Urinary bladder (tissue), 4 donors: ENCODE data around the gene CCDC86. TPM values are rescaled to one million over a fixed set of nuclear protein-coding genes. Genes with fewer than 3 reads are reported as not detected.

Source experiments
- DNase-seq: peaks from one replicate; pipeline ENCODE4 v3.0.0-alpha.2; 2015; ENCODE audit errors: extremely low spot score
- H3K27ac ChIP-seq: one replicate; pipeline ENCODE4 v1.5.1; 2013; ENCODE audit warnings: low read depth, mild to moderate bottlenecking, moderate library complexity
- H3K36me3 ChIP-seq: one replicate; pipeline ENCODE4 v1.6.1; 2013; ENCODE audit warnings: mild to moderate bottlenecking, moderate library complexity; ENCODE audit not compliant: insufficient read depth
- H3K4me1 ChIP-seq: one replicate; pipeline ENCODE4 v1.6.1; 2013; ENCODE audit warnings: mild to moderate bottlenecking, moderate library complexity; ENCODE audit not compliant: insufficient read depth
- H3K4me3 ChIP-seq: one replicate; pipeline ENCODE4 v1.5.1; 2013; ENCODE audit warnings: low read depth, low read length
- WGBS: extraction: QIAGEN DNeasy Blood & Tissue Kit; methylation state at CpG from one replicate; pipeline ENCODE4 v1.1.7; 2013; 5-methylcytosine and 5-hydroxymethylcytosine counted together
- polyA plus RNA-seq: library from polyadenylated mRNA; stranded (reverse); fragments of 200-250 nt; gene quantifications from one replicate; pipeline ENCODE4 v1.2.3, GENCODE V29; 2013
- total RNA-seq: library from RNA; depleted of rRNA; stranded (reverse); fragments of >200 nt; gene quantifications from one replicate; pipeline ENCODE4 v1.2.3, GENCODE V29; 2014
- donor health status: healthy with polysubstance abuse.
- donor health status: healthy.

The CCDC86 gene
- total and polyA plus RNA-seq, 2 donors, result 4.5 to 23.4 TPM

DNA sequence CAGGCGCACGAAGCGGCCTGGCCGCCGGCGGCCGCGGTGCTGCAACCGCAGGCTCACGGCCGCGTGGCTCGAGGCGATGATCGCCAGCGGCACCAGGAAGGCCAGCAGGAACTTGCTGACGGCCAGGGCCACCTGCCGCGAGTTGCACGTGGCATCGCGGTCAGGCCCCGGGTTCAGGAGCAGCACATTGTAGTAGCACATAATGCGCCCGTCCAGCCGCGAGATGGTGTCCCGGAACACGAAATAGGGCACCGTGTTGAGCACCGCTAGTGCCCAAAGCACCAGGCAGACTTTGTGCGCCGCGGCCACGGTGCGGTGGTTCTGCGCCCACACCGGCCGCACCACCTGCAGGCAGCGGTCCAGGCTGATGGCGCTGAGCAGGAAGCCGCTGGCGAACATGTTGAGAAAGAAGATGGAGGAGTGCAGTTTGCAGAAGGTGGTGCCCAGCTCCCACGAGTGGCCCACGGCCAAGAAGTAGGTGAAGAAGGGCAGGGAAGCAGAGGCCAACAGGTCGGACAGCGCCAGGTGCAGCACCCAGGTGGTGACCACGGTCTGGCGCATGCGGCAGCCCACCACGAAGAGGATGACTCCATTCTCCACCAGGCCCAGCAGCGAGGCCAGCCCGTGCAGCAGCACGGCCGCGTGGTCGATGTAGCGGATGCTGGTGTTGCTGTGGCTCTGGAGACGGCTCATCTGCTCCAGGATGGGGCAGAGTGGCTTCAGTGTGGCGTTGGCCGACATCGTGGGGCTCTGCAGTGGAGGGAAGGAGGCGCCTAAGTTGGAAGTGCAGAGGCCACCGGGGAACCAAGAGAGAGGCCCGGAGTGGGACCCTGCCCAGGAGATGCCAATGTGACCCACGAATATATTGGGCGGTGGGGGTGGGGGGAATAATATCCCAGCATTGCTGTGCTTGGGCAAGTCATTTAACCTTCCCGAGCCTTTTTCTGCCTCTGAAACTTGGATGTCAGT, 11.4 kb downstream of the CCDC86 start:
- DNase-seq, result no peak
- Histone ChIP-seq H3K27ac (no peak overlapping the region), H3K4me3 (no peak overlapping the region), H3K36me3 (peaks cover 3% of the 10 kb centered on the region), H3K4me1 (no peaks in the 10 kb centered on the region)
- WGBS, result 80% methylated on average over 68 of the region's 68 CpGs

DNA sequence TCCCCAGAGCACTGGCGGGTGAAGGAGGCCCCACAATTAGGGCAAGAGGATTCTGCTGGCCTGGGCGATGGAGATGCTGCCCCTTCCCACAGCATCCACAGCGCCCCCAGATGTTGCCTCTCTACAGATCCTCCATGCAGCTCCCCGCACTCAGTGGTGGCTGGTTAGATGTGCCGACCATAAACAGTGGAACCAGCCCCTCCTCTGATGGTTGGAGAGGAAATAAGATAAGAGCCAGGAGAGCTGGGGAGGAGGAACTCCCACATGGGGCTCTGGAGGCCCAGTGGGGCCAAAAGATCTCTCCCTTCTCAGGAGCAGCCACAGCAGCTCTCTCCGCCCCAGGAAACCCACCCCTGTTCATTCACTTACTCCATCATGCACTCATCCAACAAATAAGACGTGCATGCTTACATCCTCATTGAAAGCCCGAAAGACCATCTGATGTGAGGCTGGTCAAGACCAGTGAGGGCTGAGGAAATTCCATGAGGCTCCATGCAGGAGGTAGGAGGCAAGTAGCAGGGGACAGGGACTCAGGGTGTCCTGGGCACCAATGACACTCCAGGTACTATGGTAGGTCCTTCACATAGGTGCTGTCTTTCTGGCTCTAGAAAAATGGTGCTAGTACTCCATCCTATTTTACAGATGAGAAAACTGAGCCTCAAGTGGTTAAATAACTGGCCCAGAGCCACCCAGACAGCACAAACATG, 12.4 kb downstream of the CCDC86 start:
- DNase-seq, result no peak
- Histone ChIP-seq H3K4me1 (no peaks in the 10 kb centered on the region), H3K4me3 (no peak overlapping the region), H3K36me3 (peaks cover 3% of the 10 kb centered on the region), H3K27ac (no peak overlapping the region)
- 74% methylated on average over 8 of the region's 8 CpGs for WGBS

DNA sequence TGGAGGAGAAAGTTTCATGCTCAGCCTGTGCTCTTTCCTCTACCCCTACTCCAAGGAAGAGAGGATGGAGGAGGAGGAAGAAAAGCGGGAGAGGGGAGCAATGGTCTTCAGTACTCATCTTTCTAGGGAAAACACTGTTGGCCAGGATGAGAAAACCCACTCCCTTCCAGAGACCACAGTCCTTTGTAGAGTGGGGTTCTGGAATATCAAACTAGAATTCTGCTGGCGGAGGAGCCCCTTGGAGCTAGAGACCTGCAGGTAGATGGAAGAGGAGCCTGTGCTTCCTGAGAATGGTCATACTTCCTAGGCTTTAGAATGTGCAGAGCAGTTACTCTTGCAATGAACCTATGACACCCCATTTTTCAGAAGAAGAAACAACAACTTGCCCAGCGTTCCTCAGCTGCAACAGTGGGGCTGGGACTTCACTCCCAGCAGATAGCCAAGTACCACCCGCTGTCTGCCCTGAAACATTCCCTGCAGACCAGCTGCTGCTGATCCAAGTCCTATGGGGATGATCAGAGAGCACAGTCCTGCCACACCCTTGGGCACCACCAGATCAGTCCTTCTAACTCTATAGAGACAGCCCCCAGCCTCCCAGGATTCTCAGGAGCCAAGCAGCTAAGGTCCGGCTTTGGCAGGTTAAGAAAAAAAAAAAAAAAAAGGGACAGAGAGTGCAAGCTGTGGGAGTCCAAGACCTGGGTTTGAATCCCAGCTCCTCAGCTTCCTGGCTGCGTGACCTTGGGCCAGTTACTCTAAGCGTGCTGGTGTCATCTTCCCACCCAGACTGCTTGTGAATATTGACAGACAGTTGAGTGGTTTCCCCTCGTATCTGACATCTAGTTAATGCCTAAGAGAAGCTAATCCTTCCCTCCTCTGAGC, 13.2 kb downstream of the CCDC86 start:
- no peaks in the 10 kb centered on the region for H3K4me1 ChIP-seq
- no peak overlapping the region for H3K4me3 ChIP-seq
- H3K36me3 ChIP-seq, result peaks cover 3% of the 10 kb centered on the region
- WGBS, result 43% methylated on average over 8 of the region's 8 CpGs
- H3K27ac ChIP-seq, result no peak overlapping the region
- no peak for DNase-seq

DNA sequence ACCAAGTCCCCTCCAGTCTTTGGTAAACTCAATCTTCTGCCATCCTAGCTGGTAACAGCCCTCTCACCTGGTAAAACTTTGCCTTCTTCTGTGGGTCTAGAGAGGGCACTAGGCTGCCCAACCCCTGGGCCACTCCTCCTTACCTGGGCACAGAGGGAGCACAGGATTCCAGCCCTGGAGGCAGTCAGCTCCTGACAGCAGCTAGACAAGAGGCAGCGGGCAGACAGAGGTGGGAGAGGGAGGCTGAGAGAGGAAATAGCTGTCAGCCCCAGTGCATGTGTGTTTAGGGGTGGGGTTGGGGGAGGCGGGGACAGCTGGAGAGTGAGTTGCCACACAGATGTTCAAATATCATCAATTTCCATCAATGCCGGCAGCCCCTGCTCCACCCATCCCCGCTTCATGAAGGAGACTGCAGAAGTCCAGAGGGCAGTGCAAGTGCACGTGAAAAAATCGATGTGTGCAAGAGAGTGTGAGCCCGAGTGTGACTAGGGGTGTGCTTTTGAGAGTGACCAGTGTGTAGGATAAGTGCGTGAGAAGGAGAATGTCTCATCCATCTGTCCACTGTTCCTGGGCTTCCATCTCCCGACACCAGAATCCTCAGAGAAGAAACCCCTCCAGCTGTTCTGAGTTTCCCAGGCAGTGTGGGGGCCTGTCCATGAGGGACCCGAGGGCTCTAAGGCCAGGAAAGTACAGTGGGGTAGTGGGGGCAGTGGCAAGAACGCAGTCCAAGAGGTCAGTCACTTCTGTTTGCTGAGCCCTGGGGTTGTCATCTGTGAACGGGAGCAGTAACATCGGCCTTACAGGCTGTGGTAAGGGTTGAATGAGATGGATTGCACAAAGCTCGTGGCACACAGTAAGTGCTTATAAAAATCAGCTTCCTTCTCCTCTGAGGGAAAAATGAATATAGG, 14.1 kb downstream of the CCDC86 start, which contains the start of gene PTGDR2:
Gene PTGDR2 (minus strand): TSS at position 225 of the 908 bp plus-strand sequence. CDS start 2,228 bp downstream, outside the sequence.
- no peak within 1 kb of the TSS for H3K4me3 ChIP-seq
- WGBS, result 53% methylated on average over 14 of the region's 14 CpGs
- no peak for DNase-seq
- H3K4me1 ChIP-seq, result no peaks in the 10 kb centered on the region
- peaks cover under 1% of the 10 kb centered on the region for H3K36me3 ChIP-seq
- H3K27ac ChIP-seq, result no peak within 1 kb of the TSS

DNA sequence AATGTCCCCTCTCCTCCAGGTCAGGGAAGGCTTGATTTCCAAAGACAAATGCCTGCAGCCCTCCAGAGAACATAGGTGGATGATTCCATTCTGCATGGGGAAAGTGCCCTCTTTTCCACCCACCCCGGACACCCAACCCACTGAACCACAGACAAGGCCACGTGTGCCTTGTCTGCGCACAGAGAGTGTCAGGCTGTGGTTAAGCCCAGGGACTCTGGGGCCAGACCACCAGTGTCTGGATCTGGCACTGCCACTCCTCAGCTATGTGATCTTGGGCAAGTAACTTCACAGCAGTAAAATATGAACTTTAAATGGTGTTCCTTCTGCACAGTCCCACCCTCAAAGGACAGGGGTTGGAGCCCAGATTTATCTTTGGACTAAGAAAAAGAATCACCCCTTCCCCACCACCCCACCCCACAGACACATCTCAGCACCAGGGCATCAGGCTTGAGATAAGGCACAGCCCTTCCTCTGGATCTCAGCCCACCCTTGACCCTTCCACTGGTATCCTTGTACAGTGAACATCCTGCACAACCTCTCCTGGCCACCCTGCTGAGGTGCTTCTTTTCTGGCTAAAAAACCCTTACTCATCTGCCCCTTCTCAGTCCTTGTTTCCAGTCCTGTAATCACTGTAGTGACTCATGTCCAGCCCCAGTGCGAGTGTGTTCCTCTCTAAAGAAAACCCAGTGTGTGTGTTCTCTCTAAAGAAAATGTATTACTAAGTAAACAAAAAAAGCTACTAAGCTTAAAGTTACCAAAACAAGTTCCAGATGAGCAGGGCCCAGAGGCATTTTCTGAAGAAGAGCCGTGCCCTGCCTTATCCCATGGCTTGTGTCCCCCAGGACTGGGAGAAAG, 15.7 kb downstream of the CCDC86 start:
- Histone ChIP-seq H3K36me3 (no peaks in the 10 kb centered on the region), H3K27ac (no peak overlapping the region), H3K4me3 (no peak overlapping the region), H3K4me1 (no peaks in the 10 kb centered on the region)
- WGBS, result 82% methylated on average over 5 of the region's 5 CpGs
- no peak for DNase-seq

DNA sequence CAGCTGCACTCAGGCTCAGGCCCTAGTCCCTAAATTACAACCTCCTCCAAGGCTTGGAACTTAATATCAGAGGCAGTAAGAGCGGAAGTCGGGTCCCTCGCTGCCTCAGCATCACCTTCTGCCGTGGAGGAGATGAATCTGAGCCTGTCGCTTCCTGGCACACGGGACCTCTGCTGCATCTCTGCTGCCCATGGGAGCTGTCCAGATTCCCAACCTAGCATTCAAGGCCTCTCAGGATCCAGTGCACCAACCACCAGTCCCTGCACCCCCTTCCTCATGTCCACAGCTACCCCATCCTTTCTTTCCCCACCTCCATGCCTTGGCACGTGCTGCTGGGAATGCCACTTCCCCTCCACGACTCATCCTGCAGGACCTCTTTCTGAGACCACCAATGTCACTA, 16.3 kb downstream of the CCDC86 start:
- Histone ChIP-seq H3K36me3 (no peaks in the 10 kb centered on the region), H3K27ac (no peak overlapping the region), H3K4me1 (no peaks in the 10 kb centered on the region), H3K4me3 (no peak overlapping the region)
- WGBS, result 81% methylated on average over 8 of the region's 8 CpGs
- DNase-seq, result no peak

DNA sequence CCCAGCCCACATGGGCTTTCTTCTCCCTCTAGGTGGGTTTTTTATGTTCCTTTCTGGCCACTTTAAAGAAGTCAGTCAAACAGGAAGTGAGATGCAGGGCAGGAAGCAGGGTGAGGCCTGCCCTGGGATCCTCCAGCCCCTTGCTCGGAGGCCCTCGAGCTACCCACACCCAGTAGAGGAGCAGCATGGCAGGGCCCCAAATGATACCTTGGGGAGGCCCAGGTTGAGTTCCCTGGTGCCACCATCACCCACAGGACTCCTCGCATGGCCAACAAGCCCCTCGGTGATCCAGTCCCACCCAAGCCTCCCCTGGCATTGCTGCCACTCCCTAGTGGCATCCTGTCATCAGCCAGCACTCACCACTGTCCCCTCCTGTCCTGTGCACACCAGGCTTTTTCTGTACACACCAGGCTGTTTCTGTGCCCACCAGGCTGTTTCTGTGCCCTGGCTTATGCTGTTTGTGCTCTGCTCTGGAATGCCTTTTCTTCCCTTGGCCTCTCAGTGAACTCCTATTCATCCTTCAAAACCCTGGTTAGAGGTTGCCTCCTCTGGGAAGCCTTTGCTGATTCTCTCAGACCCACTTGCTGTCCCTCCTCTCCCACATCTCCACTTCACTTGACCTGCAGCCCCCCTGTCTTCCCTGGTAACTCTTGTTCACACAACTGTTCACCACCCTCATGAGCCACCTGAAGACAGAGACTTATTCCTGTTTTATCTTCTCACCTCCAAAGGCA, 17.0 kb downstream of the CCDC86 start:
- no peaks in the 10 kb centered on the region for H3K4me1 ChIP-seq
- no peak overlapping the region for H3K27ac ChIP-seq
- no peak for DNase-seq
- no peaks in the 10 kb centered on the region for H3K36me3 ChIP-seq
- 72% methylated on average over 4 of the region's 4 CpGs for WGBS
- no peak overlapping the region for H3K4me3 ChIP-seq

DNA sequence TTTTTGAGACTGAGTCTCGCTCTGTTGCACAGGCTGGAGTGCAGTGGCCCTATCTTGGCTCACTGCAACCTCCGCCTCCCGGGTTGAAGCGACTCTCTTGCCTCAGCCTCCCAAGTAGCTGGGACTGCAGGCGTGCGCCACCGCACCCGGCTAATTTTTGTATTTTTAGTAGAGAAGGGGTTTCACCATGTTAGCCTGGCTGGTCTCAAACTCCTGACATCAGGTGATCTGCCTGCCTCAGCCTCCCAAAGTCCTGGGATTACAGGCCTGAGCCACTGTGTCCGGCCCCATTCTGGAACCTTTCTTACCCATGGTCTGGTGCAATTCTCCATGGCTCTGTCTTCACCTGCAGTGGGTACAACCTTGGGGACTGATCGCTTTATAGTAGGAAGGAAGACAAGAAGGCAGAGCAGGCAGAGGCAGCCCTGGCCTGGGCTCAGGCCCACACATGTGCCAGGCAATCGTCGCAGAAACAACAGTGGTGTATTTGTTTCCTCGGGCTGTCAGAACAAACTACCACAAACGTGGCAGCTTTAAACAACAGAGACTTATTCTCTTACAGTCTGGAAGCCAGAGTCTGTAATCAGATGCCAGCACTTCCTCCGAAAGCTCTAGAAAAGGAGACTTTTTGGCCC, 17.8 kb downstream of the CCDC86 start:
- no peaks in the 10 kb centered on the region for H3K36me3 ChIP-seq
- no peak overlapping the region for H3K27ac ChIP-seq
- 88% methylated on average over 15 of the region's 15 CpGs for WGBS
- no peak overlapping the region for H3K4me3 ChIP-seq
- no peaks in the 10 kb centered on the region for H3K4me1 ChIP-seq
- no peak for DNase-seq

DNA sequence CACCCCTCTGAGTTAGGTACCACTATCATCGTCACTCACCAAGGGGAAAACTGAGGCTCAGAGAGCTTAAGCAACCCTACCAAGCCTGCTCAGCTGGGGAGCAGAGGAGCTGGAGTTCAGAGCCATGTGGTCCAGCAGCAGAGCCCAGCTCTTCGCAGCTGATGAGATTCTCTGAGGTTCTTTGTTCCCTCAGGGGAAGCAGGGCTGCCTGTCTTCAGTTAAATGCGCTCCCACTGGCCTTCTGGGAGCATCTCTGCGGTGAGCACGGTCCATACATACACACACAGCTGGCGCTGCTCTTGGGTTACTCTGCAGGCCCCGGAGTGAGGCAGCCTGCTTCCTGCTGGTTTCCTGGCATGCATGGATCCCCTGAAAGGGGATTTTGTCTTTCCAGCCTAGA, 19.0 kb downstream of the CCDC86 start:
- Histone ChIP-seq H3K4me3 (no peak overlapping the region), H3K36me3 (no peaks in the 10 kb centered on the region), H3K4me1 (no peaks in the 10 kb centered on the region), H3K27ac (no peak overlapping the region)
- 52% methylated on average over 7 of the region's 7 CpGs for WGBS
- no peak for DNase-seq

DNA sequence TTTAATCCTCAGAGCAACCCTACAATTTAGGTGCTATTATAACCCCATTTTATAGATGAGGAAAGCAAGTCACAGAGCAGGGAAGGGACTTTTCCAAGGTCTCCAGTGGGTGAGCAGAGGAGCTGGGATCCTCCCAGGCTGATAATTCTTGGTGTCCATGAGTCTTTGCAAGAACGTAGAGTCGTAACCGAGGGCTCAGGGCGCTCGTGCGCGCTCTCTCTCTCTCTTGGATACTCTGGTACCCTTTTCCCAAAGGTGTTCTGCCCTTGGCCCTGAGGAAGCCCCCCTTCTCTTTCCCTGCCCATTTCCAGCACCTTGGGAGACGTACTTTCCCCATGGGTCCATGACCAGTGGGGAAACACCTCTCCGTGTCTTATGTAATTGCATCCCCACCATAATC, 20.3 kb downstream of the CCDC86 start:
- WGBS, result 93% methylated on average over 9 of the region's 9 CpGs
- no peak for DNase-seq
- no peak overlapping the region for H3K4me3 ChIP-seq
- no peaks in the 10 kb centered on the region for H3K36me3 ChIP-seq
- no peak overlapping the region for H3K27ac ChIP-seq
- no peaks in the 10 kb centered on the region for H3K4me1 ChIP-seq
